ENCODE results near the gene TMEM242.

The TMEM242 gene

DNA sequence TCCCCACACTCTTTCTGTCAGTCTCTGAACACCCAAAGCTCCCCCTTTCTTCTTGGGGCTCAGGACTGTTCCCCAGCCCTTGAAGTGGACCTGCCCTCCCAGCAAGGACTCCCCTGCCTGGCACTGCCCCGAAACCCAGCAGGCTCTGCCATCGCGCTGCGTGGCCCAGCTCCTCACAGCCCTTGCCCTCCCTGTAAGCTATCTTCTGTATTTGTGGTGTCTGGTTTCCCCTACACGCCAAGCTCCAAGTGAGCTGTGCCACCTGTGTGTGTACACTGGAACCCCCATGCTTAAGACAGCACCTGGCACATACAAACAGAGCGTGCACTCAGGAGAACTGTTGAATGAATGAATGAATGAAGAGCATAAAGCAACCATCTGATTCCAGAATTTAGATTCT lies 57.7 kb downstream of the TMEM242 start:
- Mint-ChIP-seq H3K27me3 (no peaks in the 10 kb centered on the region), H3K4me3 (no peak overlapping the region), H3K9me3 (peaks cover 9% of the 10 kb centered on the region), H3K4me1 (peaks cover 7% of the 10 kb centered on the region), H3K27ac (ENCODE audit: low read depth) (no peak overlapping the region), H3K36me3 (ENCODE audit: insufficient read depth) (peaks cover 3% of the 10 kb centered on the region)
- no peak for ATAC-seq (replicated peaks; ENCODE audit: extremely low read depth, poor library complexity, severe bottlenecking)
- DNase-seq (ENCODE audit: low spot score in 2 of 2) = no peak

DNA sequence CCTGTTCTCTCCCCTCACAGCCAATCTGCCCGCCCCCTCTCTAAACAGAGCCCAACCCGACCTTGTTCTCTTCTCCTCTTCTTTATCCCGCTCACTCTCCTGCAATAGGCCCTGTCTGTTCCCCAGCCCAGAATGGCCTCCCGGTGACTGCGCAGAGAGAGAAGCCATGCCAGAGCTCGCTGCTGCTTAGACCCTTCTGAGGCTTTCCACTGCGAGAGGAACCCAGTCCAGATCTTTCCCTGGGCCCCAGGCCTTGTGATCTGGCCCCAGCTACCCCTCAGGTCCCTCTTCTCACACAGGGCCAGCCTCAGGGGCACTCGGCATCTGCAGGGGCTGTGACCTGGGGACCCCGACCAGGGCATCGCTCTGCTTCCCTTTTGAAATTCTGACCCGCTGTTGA lies 58.1 kb downstream of the TMEM242 start:
- no peaks in the 10 kb centered on the region for H3K27me3 Mint-ChIP-seq

DNA sequence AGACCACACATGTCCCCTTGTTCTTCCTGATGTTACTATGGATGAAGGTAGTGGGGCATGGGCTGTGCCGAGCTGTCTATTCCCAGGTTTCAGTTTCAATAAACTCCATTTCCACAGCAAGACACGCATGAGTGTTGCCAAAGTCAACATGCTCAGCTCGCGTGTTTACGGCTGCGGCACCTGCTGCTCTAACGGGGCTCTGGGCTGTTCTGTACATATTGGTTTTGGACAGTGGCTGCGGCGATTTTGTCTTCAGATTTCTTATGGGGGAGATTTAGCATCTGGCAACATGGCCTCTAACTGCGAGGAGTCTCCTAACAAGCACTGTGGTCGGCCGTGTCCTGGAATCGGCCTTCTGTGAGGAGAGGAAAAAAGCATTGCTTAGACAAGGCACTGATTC lies 58.6 kb downstream of the TMEM242 start:
- H3K27me3 Mint-ChIP-seq = no peaks in the 10 kb centered on the region
- H3K27ac Mint-ChIP-seq (ENCODE audit: low read depth) = no peak overlapping the region
- H3K4me1 Mint-ChIP-seq = no peaks in the 10 kb centered on the region
- DNase-seq (ENCODE audit: low spot score in 2 of 2) (no peak), ATAC-seq (replicated peaks; ENCODE audit: extremely low read depth, poor library complexity, severe bottlenecking) (no peak)
- no peaks in the 10 kb centered on the region for H3K9me3 Mint-ChIP-seq
- no peak overlapping the region for H3K4me3 Mint-ChIP-seq
- no peaks in the 10 kb centered on the region for H3K36me3 Mint-ChIP-seq (ENCODE audit: insufficient read depth)

More for the DNA sequence above, 58.1 kb downstream of the TMEM242 start:
- DNase-seq (ENCODE audit: low spot score in 2 of 2) (no peak), ATAC-seq (replicated peaks; ENCODE audit: extremely low read depth, poor library complexity, severe bottlenecking) (no peak)
- peaks cover 1% of the 10 kb centered on the region for H3K36me3 Mint-ChIP-seq (ENCODE audit: insufficient read depth)
- H3K9me3 Mint-ChIP-seq = peaks cover 5% of the 10 kb centered on the region
- no peak overlapping the region for H3K27ac Mint-ChIP-seq (ENCODE audit: low read depth)
- no peak overlapping the region for H3K4me3 Mint-ChIP-seq
- H3K4me1 Mint-ChIP-seq = peaks cover 2% of the 10 kb centered on the region

DNA sequence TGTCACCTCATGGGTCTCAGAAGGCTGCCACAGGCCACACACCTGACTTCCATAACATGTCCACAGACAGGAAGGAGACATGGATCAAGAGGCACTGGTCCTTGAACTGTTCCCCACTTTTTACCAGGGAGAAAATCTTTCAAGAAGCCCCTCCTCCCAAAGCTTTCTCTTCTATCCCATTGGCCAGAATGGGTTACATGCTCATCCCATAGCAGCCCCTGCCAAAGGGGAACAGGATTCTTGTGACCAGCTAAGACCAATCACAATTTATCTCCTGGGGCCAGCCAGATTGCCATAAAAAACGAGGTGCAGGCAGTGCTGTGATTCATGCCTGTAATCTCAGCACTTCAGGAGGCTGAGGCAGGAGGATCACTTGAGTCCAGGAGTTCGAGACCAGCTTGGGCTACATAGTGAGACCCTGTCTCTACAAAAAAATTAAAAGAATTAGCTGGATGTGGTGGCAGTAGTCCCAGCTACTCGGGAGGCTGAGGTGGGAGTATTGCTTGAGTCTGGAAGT lies 59.4 kb downstream of the TMEM242 start:
- Mint-ChIP-seq H3K36me3 (ENCODE audit: insufficient read depth) (peaks cover 3% of the 10 kb centered on the region), H3K9me3 (no peaks in the 10 kb centered on the region), H3K4me1 (peaks cover 5% of the 10 kb centered on the region), H3K27me3 (no peaks in the 10 kb centered on the region), H3K4me3 (no peak overlapping the region), H3K27ac (ENCODE audit: low read depth) (no peak overlapping the region)
- DNase-seq (ENCODE audit: low spot score in 2 of 2) (no peak), ATAC-seq (replicated peaks; ENCODE audit: extremely low read depth, poor library complexity, severe bottlenecking) (no peak)

DNA sequence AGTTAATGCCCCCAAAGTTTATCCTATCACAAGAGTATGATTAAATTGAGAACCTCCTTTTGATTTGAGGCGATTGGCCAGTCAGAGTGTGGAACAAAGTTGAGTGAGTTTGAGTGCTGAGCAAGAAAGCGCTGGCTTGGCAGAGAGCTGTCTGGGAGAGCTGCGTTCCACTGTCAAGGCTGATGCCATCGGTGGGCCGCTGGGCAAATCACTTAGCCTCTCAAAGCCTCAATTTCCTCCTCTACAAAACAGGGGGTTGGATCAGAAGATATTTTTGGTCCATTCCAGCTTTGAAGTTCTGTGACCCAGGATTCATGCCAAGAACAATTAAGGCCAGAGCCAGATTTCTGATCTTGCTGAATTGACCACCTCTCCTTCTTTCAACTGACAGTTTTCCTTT lies 60.2 kb downstream of the TMEM242 start:
- no peak for ATAC-seq (replicated peaks; ENCODE audit: extremely low read depth, poor library complexity, severe bottlenecking)
- no peaks in the 10 kb centered on the region for H3K9me3 Mint-ChIP-seq
- no peak for DNase-seq (ENCODE audit: low spot score in 2 of 2)
- H3K36me3 Mint-ChIP-seq (ENCODE audit: insufficient read depth) = peaks cover 4% of the 10 kb centered on the region
- H3K4me1 Mint-ChIP-seq = peaks cover 8% of the 10 kb centered on the region
- H3K4me3 Mint-ChIP-seq = no peak overlapping the region
- no peaks in the 10 kb centered on the region for H3K27me3 Mint-ChIP-seq
- no peak overlapping the region for H3K27ac Mint-ChIP-seq (ENCODE audit: low read depth)

GRCh38 chr6:157261606-157262005 lies 61.7 kb downstream of the TMEM242 start:
- Mint-ChIP-seq H3K9me3 (no peaks in the 10 kb centered on the region), H3K36me3 (ENCODE audit: insufficient read depth) (peaks cover 5% of the 10 kb centered on the region), H3K4me1 (peaks cover 14% of the 10 kb centered on the region), H3K27ac (ENCODE audit: low read depth) (no peak overlapping the region), H3K4me3 (no peak overlapping the region), H3K27me3 (peaks cover under 1% of the 10 kb centered on the region)
- ATAC-seq (replicated peaks; ENCODE audit: extremely low read depth, poor library complexity, severe bottlenecking) (no peak), DNase-seq (ENCODE audit: low spot score in 2 of 2) (no peak)

DNA sequence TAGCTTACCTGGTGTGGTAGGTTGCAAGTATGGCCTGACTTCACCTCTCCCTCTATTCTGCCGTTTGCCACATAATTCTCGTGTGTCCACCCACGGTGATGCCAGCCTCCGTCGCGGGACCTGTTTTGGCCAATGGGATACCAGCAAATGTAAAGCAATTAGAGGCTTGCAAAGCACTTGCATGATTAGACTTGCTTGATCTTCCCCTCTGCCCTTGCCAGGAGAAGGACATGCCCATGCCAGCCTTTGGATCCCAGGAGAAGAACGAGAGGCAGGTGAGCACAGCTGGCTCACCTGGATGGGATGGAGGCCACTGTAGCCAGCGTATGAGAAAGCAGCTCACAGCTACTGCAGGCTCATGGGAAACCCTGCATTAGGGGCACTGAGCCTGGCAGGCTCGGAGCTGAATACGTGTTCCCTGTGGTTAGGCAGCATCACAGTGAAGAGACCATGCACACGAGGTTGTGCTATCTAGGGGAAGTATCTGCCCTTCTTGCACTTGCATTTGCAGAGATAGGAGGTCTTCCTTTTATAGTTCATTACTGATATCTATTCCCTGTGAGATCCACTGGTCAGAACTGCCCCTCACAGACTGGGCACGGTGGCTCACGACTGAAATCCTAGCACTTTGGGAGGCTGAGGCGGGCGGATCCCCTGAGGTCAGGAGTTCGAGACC lies 62.4 kb downstream of the TMEM242 start:
- H3K9me3 Mint-ChIP-seq = no peaks in the 10 kb centered on the region
- peaks cover 18% of the 10 kb centered on the region for H3K4me1 Mint-ChIP-seq
- ATAC-seq (replicated peaks; ENCODE audit: extremely low read depth, poor library complexity, severe bottlenecking) = no peak
- no peak for DNase-seq (ENCODE audit: low spot score in 2 of 2)
- H3K27me3 Mint-ChIP-seq = peaks cover 8% of the 10 kb centered on the region
- no peak overlapping the region for H3K4me3 Mint-ChIP-seq
- H3K36me3 Mint-ChIP-seq (ENCODE audit: insufficient read depth) = peaks cover 5% of the 10 kb centered on the region
- no peak overlapping the region for H3K27ac Mint-ChIP-seq (ENCODE audit: low read depth)

DNA sequence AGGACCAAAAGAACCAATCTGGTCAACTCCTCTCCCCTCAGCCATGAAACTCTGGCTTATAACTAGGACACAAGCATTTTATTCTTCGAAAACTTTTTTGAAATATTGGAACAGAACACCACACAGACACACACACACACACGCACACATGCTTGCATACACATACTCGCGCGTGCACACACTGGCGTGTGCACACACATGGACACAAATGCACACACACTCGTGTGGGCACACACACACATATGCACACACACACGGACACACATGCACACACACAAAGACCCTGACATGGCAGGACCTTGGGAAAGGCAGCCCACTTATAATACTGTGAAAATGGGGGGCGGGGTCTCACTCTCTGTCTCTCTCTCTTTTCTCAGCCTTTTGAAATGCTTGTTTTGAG lies 63.9 kb downstream of the TMEM242 start:
- ATAC-seq (replicated peaks; ENCODE audit: extremely low read depth, poor library complexity, severe bottlenecking) (no peak), DNase-seq (ENCODE audit: low spot score in 2 of 2) (no peak)
- Mint-ChIP-seq H3K36me3 (ENCODE audit: insufficient read depth) (peaks cover 5% of the 10 kb centered on the region), H3K27me3 (peaks cover 20% of the 10 kb centered on the region), H3K4me3 (peak overlapping the region; percentile 39), H3K4me1 (peaks cover 24% of the 10 kb centered on the region), H3K9me3 (no peaks in the 10 kb centered on the region), H3K27ac (ENCODE audit: low read depth) (no peak overlapping the region)

DNA sequence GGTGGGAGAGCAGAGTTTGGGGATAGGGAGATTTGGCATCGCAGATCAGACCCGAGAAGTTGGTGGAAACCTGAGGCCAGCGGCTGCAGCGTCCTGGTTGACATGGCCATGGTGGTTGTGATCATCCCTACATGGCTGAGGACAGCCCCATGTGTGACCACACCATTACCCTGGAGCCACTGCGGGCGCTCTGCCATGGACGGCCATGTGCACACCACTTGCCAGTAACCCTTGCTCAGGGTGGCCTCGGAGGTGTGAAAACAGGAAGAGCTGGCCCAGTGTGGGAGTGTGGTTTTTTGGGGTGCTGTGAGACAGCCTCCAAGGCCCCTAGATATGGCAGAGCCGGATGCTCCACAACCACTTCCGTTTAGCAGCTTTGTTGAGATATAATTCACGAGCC lies 64.4 kb downstream of the TMEM242 start:
- no peak overlapping the region for H3K27ac Mint-ChIP-seq (ENCODE audit: low read depth)
- H3K9me3 Mint-ChIP-seq = no peaks in the 10 kb centered on the region
- H3K27me3 Mint-ChIP-seq = peaks cover 26% of the 10 kb centered on the region
- peak overlapping the region; percentile 39 for H3K4me3 Mint-ChIP-seq
- ATAC-seq (replicated peaks; ENCODE audit: extremely low read depth, poor library complexity, severe bottlenecking) = peak; percentile 92
- H3K36me3 Mint-ChIP-seq (ENCODE audit: insufficient read depth) = peaks cover 5% of the 10 kb centered on the region
- peaks cover 29% of the 10 kb centered on the region for H3K4me1 Mint-ChIP-seq
- peak in 1 of 2 donors; percentile 33 for DNase-seq (ENCODE audit: low spot score in 2 of 2)

DNA sequence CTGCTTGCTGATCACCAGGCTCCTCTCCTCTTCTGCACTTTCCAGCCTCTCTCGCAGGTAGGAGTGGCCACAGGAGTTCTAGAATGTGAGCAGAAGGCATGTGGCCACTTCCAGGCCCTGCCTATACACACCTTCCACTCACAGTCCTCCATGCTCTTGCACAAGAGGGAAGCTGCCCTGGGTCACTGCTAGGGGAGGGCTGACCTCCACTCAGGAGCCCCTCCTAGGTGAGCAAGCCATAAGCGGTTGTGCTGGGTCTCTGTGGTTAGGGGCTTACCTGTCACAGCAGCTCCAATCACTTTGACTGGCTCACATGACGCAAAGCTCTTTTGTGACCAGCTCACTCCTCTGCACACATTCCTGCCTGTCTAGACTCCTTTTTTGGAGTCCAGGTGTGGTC lies 68.2 kb downstream of the TMEM242 start:
- no peaks in the 10 kb centered on the region for H3K9me3 Mint-ChIP-seq
- H3K4me3 Mint-ChIP-seq = no peak overlapping the region
- no peak overlapping the region for H3K27ac Mint-ChIP-seq (ENCODE audit: low read depth)
- DNase-seq (ENCODE audit: low spot score in 2 of 2) = no peak
- peaks cover 45% of the 10 kb centered on the region for H3K27me3 Mint-ChIP-seq
- H3K4me1 Mint-ChIP-seq = peaks cover 31% of the 10 kb centered on the region
- H3K36me3 Mint-ChIP-seq (ENCODE audit: insufficient read depth) = peaks cover 5% of the 10 kb centered on the region
- no peak for ATAC-seq (replicated peaks; ENCODE audit: extremely low read depth, poor library complexity, severe bottlenecking)

DNA sequence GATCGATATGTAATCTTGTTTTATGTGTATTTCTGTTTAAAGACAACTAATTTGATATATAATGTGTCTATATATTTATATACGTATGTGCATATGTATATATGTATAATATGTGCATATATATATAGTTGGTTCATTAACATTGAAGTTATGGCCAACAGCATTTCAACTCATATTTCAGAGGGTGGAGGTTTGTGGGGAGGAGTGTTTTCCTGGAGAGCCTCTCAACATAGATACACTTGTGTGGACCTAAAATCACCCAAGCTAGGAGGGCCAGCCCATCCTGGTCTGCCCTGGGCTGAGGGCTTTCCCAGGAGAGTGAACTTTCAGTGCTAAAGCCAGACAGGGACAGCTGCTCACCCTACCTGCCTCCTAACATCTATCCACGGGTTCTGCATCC lies 68.8 kb downstream of the TMEM242 start:
- H3K27me3 Mint-ChIP-seq = peaks cover 45% of the 10 kb centered on the region
- ATAC-seq (replicated peaks; ENCODE audit: extremely low read depth, poor library complexity, severe bottlenecking) (no peak), DNase-seq (ENCODE audit: low spot score in 2 of 2) (no peak)
- no peak overlapping the region for H3K27ac Mint-ChIP-seq (ENCODE audit: low read depth)
- peaks cover 5% of the 10 kb centered on the region for H3K36me3 Mint-ChIP-seq (ENCODE audit: insufficient read depth)
- H3K4me1 Mint-ChIP-seq = peaks cover 31% of the 10 kb centered on the region
- H3K4me3 Mint-ChIP-seq = no peak overlapping the region
- no peaks in the 10 kb centered on the region for H3K9me3 Mint-ChIP-seq

DNA sequence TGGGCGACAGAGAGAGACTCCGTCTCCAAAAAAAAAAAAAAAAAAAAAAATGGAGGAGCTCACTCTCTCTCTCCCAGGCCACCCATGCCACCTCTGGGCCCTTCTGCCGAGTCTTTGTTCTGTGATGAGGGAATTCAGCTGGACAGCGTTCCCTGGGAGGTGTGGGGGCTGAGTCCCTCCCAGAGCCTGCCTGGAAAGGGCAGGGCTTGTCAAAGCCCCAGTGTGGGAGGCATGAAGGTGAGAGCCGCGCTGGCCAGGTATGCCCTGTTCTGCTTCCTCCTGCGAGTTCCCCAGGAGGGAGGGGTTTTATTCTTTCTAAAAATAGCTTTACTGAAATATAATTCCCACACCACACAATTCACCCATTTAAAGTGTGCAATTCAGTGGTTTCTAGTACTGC lies 69.6 kb downstream of the TMEM242 start:
- Mint-ChIP-seq H3K9me3 (no peaks in the 10 kb centered on the region), H3K36me3 (ENCODE audit: insufficient read depth) (peaks cover 2% of the 10 kb centered on the region), H3K4me3 (no peak overlapping the region), H3K4me1 (peaks cover 24% of the 10 kb centered on the region), H3K27ac (ENCODE audit: low read depth) (no peak overlapping the region), H3K27me3 (peaks cover 45% of the 10 kb centered on the region)
- ATAC-seq (replicated peaks; ENCODE audit: extremely low read depth, poor library complexity, severe bottlenecking) (no peak), DNase-seq (ENCODE audit: low spot score in 2 of 2) (no peak)

GRCh38 chr6:157253017-157253416 lies 70.3 kb downstream of the TMEM242 start:
- peaks cover 45% of the 10 kb centered on the region for H3K27me3 Mint-ChIP-seq
- no peaks in the 10 kb centered on the region for H3K36me3 Mint-ChIP-seq (ENCODE audit: insufficient read depth)
- no peak overlapping the region for H3K4me3 Mint-ChIP-seq
- no peak overlapping the region for H3K27ac Mint-ChIP-seq (ENCODE audit: low read depth)
- no peak for DNase-seq (ENCODE audit: low spot score in 2 of 2)
- H3K9me3 Mint-ChIP-seq = no peaks in the 10 kb centered on the region
- no peak for ATAC-seq (replicated peaks; ENCODE audit: extremely low read depth, poor library complexity, severe bottlenecking)
- peaks cover 22% of the 10 kb centered on the region for H3K4me1 Mint-ChIP-seq

All from central memory CD8-positive, alpha-beta T cell (primary cell).